Activated T-helper 1 cell treated with Interleukin-2 at 50 U/mL for 16 hours (primary cell): ENCODE data around the gene DIP2C.
"Not testable (repeated sequence)": the region's sequence is repeated elsewhere in the genome, so short reads cannot be mapped to it uniquely, and the experiment has no call there.

Experiments
- DNase-seq: peaks from one replicate; pipeline ENCODE4 v3.0.0-alpha.2; 2020; ENCODE audit warnings: low read depth

The DIP2C gene

DNA sequence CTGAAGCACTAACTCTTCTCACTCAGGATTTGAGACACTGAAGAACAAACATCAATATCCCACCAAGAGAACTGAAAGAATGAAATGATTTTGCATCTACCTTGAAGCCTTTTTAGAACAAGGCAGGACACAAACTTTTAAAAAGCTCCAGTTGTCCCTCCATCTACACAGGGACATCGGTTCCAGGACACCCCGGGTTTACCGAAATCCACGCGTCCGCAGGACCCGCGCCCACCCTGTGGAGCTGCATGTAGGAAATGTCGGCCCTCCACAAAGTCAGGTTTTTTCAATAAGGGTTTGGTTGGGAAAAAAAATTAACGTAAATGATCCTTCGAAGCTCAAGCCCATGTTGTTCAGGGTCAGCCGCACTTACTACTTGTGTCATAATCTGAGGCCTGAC, 94.0 kb downstream of the DIP2C start:
- no peak for DNase-seq

DNA sequence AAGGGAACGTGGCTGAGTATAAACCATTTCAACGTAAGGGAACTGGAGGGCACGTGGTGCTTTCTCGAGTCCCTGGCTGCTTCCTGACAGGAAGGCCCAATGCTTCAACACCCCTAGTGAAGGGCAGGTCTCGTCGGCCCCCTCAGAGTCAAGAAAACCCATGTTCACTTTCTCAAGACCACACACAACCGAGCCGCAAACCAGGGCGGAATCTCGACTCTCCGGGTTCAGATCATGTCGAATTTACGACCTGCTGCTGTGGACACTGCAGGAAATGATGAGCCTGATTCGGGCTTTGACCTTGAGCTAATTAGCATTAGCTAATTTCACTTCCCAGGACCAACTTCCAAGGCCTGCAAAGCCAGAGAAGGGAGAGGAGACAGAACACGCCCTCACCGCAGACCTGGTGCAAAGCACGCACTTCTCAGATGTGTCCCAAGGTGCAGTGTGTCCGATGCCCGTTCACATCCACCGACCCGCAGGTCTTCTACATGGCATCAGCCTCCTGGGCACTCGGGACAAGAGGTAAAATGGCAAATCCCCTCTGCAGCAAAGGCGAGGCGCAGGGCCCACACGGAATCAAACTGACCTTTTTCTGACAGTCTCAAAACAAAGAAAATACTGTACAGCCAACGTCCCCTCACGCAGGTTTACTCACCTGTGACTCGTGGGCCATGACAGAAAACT, 94.7 kb downstream of the DIP2C start:
- no peak for DNase-seq

DNA sequence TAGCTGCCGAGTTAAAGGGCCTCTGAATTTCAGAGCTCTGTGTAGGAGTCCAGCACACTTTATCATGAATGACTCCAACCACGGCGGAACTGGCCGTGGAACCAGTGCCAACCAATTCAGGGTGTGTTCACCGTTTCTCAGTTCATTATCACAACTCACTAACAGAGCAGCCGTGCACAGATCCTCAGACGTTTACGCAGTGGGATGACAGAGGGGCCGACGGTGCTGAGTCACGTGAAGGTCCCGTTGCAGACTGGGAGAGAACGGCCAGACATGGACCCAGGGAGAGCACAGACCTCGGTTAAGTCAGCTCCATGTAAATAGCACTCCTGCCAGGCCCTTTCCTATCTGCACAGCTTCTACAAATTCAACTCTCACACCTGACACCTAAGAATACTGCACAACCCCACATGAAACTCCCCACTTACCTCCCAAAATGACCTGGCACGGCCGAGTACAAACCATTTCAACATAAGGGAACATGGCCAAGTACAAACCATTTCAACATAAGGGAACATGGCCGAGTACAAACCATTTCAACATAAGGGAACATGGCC, 95.5 kb downstream of the DIP2C start:
- DNase-seq: no peak

DNA sequence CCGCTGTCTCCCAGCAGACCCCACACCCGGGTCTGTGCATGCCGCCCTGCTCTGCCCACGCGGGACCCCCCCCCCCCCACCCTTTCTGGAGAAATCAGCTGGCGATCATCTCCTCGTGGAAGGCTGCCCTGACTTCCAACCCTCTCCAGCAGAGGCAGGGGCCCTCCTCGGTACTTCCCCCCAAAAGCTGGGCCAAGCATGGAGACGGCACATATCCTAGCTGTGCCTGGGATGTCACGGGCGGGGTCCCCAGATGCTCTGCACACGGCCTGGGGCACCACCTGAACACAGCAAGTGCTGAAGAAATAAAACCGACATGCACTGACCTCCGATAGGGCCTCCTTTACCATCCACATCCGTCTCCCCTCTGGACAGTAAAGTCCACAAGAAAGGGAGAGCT, 96.0 kb downstream of the DIP2C start:
- DNase-seq: no peak

DNA sequence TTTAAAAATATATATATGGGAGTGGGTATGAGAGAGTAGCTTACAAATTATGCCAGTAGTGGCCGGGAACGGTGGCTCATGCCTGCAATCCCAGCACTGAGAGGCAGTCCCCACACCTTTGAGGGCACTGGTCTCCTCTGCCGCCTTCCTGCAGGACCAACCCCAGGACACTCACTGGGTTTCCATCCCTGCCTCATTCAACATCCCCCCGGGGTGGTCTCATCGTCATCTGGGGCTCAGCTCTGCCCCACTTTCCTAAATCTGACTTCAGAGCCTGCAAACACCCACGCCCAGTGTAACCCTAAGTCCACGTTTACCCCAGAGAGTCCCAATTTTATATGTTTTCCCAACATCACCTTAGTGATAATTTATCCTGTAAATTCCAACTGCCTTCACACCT, 96.5 kb downstream of the DIP2C start:
- DNase-seq: no peak

DNA sequence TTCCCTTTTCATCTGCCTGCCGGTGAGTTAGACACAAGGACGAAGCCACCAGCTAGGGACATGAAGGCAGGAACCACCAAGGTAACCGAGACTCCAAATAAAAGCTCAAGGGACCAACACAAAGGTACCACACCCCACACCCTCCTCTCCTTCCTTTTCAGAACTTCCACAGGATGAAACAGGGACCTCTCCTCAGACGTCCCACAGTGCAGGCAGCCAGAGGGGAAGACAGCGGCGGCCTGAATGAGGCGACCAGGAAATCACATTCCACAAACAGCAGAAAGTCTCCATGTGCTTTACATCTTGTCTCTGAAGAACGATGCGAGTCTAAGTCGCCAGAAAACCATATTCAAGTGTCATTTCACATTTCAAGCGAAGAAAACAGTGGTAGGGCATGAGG, 97.8 kb downstream of the DIP2C start:
- no peak for DNase-seq

DNA sequence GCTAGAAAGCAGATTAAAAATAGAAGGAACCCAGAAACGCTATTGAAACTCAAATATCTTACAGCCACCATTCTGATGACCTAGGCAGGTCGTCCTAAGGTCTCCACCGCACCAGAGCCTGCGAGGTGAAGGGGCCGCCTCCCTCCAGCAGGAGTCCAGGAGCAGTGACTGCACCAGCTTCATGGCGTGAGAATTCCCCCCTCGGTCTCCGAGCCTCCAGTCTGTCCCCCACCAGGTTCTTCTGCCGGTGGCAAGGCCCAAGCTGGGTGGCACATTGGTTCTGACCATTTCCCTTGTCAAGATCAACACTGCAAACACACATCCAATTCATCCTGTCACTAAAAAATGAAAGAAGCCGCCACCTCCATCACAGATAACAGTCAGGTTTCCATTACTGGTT, 98.7 kb downstream of the DIP2C start:
- DNase-seq: no peak

DNA sequence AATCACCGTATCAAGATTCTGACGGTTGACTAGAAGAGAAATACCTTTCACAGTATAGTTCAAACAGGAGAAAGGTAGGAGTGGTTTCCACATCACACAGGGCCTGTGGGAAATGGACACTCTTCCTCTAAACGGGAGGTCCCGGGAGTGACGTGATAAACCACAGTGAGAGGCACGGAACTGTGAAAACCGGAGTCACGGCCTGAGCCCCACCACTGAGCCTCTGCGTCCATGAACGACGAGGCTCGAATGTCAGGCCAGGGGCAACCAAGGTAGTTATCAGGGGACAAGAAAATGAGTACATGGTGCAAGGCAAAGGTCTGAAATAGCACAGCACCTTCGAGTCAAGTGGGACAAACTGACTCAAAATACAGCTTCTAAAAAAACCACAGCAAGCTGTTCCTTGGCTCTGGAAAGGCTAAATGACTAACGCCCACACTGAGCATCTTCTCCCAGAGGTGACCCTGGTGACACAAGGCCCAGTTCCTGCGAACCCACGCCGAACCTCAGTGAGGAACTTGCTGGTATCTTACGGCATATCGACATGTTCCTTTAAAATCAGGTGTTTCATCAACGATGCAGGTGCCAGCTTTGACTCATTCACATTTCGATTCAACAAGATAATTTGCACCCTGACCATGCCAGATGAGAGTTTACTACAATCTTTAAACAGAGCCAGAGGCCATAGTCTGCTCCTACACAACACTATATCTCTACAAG, 99.3 kb downstream of the DIP2C start:
- no peak for DNase-seq

DNA sequence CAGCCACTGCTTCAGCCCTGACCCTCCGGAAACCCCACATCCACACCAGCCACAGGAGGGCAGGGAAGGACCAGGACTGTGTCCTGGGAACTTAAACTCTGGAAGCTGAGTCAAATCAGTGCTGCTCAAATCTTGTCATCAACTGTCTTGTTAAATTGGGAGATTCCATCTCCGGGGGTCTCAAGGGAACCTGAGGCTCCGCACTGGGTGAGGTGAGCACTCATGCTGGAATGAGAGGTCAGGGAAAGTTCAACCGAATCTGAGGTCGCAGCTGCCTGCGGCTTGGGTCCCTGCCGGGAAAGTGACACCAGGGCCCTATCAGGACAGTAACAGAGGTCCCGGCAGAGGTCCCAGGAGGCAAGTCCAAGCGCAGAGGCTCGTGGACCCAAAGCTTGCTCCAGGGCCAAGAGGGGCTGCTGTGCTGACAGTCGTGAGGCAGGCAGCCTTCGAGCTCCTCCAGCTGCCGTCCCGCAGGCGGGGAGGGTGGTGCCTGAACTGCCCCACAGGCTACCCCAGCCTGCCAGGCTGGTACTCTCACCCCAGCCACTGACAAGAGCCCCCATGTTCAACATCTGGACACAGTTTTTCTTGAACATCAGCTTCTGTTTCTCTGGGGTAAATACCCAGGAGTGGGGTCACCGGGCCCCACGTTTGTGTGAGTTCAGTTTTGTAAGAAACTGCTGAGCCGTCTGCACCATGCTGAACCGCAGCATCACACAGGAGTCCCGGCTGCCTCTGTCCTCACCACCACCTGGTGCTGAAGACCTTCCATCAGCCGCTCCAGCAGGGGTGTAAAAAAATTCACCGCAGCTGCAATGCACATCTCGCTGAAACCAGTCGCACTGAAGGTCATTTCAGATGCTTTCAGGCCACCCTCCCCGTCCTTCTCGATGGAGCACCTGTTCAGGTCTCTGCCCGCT, 101.0 kb downstream of the DIP2C start:
- no peak for DNase-seq

DNA sequence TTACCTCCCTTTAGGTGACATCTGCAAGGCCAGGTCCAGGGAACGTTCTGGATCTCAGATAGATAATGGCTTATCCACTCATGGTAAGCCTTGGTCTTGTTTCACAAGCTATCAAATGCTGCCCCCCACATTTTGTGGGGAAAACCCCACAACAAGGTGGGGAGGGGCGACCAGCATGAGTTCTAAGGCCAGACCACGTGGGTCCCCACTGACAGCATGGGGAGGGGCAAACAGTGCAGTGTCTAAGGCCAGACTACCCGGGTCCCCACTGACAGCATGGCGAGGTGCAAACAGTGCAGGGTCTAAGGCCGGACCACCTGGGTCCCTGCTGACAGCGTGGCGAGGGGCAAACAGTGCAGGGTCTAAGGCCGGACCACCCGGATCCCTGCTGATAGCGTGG, 102.8 kb downstream of the DIP2C start:
- no peak for DNase-seq

DNA sequence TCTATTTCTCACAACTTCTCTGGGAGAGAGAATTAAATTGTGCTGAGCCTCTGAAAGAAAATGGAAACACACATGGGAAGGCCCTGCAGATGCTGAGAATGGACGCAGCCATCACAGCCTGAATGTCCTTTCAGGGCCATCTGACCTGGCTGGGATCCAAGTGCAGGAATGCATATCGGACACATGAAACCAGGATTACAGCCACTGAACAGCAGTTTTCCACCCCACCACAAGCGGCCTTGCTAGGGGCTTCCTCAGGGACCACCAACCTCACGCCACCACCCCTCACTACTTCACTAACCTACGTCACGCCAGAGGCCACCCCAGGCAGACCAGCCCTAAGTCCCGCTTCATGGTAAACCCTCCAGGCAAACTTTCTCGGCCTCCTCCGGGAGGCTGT, 103.3 kb downstream of the DIP2C start:
- DNase-seq: no peak

DNA sequence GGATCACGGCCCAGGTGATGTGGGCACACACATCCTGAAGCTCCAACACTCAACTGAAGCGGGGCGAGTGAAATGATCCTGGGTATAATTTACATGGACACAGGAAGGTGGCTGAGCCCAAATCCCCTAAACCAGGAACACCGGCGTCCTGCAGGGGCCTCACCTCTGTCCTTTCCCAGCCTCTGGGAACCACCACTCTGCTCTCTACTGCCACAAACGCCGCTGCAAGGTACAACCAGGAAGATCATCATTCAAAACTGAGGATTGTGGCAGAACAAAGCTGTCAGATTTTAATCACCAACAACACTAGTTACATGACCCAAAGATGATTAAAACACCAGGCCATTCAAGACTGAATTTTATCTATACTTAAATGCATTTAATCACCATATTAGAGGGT, 104.0 kb downstream of the DIP2C start:
- no peak for DNase-seq

DNA sequence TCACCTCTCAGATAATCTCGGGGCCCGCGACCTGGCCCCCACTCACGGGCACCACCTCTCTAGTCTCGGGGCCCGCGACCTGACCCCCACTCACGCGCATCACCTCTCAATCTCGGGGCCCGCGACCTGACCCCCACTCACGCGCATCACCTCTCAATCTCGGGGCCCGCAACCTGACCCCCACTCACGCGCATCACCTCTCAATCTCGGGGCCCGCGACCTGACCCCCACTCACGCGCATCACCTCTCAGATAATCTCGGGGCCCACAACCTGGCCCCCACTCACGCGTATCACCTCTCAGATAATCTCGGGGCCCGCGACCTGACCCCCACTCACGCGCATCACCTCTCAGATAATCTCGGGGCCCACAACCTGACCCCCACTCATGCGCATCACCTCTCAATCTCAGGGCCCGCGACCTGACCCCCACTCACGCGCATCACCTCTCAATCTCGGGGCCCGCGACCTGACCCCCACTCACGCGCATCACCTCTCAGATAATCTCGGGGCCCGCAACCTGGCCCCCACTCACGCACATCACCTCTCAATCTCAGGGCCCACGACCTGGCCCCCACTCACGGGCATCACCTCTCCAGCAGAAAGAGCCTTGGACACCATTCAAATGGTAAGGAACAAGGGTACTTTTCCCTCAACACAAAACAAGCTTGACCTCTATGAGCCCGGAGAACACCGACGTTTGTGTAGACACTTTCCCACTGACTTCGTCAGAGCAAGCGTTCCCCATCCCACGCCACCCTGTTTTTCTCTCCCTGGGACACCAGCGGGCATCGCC, 104.8 kb downstream of the DIP2C start:
- DNase-seq: not testable (repeated sequence)

DNA sequence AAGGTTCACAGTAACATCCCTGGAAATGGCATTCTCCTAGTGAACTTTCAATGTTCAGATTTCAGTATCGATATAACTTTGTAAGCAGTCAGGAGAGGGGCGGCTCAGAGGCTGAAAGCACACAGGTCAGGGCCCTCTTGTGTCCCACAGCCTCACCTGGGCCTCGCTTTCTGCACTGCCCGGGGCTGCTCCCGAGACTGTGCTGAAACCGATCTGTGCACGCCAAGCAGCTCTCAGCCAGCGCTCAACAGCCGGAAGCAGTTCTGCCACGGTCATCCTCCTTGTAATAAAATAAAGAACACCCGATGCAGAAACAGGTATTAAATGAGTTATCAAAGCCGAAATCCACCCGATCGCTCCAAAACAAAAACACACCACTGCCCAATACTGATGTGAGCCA, 106.0 kb downstream of the DIP2C start:
- no peak for DNase-seq

DNA sequence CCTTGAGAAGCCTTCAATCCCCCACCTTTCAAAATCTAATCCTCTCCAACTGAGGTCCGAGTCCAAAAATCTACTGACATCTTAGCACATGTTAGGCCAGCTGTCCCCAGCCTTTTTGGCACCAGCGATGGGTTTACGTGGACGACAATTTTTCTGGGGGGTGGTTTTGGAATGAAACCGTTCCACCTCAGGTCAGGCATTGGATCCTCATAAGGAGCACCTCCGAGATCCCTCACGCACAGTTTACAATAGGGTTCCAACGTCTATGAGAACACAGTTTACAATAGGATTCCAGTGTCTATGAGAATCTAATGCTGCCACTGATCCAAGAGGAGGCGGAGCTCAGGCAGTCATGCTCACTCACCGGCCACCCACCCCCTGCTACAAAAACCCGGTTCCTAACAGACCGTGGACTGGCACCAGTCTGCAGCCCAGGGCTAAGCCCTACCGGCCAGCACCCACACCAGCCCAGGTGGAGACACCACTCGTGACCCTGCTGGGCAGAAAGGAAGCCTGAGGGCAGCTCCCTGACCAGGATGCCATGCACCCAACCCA, 107.6 kb downstream of the DIP2C start:
- DNase-seq: no peak

DNA sequence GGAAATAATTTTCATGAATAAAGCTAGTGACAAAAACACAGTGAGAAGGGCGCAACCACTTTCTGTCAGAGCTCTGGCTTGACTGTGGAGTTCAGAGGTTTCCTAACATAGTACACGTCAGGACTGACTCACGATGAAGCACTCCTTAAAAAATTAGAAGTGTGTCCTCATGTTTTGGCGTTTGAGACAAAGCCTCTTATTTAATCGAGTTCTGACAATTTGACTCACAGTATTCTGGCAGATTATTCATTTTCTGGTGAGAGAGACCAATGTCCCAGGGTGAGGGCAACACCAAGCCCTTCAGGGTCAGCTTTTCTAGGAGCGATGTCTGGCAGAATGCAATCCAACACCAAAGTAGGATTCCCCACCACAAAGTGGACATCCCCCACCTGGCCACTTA, 108.7 kb downstream of the DIP2C start:
- DNase-seq: no peak

DNA sequence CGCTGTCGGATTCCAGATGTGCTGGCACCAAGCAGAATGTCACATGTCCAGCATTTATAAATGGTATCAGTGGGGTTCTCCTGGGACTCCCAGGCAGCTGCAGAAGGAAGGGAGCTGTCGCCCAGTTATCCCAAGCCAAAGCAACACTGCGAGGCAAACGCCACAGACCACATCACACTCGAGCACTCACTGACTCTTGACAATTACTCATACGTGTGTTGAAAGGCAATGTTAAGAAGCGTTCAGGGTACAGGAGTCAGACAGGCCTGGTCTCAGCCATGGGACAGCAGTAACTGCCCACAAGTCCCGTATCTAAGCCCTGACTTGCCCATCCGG, 113.4 kb downstream of the DIP2C start:
- no peak for DNase-seq

DNA sequence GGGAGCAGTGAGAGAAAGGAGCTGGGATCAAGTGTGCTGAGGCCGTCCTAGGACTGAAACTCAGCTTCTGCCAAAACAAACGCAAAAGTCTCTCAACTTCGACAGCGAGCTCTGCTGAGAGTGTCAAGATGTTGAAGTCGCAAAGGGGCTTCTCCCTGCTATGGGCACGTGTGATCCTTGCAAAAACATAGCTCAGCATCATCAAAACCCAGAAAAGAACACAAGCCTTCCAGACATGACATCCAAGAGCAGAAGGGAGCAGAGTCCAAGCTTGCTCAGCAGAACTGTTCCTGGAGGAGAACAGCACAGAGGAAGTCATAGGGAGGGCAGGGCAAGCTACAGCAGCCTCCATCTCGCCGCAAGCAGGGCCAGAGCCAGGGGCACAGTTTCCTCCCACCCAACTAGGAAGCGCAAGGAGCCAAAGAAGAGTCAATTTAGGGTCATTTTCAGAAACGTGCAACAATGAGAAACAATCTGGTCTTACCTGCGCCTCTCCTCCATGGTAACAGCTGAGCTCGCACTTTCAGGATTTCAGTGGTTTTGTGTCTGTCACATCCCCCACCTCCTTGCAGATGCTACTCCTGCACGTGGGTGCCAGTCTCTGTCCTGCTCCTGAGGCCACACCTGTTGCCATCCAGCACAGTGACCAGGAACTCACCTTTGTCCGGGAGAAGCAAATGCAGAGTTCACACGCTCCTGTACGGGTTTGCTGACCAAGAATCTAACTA, 113.9 kb downstream of the DIP2C start:
- DNase-seq: no peak

DNA sequence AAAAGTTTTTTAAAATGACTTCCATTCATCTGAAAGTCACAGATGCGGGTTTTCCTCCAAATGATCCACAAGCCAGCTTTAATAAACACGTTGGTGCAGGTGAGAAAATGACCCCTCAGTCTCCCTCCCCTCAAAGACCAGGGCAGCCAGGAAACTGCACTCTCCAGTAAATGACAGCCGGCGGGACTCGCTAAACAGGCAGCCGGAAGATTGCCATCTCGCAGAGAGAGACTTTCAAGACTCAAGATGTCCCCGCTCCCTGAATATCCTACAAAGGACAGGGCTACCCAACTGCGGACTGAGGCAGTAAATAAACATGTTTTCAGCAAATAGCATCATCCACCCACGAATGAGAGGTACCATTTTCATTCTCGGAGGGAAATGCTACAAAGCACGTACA, 116.8 kb downstream of the DIP2C start:
- DNase-seq: no peak

DNA sequence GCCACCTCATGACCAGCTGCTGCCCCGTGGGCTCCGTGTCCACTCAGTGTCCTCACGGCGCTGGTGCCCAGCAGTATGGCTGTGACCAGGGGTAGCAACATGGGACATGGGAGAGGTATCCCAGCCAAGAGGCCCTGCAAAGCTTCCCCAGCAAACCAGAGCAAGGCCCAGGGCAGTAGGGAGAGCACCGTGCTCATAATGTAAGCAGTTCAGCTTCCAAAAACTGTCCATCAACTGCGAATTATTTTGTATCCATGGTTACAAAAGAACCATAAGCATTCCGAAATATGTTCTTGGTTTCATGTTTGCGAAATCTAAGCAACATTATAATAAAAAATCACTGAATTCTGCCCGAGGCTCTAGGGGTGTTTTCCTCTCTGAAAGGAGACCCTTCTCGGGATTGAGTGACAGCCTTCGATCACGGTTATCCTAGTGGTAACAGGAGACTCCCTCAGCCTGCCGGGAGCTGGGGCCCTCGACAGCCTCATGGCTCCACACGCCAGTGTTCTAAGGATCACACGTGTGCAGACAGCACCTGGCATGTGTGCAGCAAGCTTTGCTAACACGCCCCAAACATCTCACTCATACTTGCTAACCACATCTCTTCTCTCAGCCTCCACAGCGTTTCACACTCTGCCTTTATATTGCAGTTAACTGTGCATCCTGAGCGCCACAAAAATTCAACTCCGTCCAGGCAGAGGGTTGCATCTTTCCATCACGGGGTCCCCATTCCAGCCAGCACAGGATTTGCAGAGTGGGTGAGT, 117.6 kb downstream of the DIP2C start:
- DNase-seq: no peak
